K562 treated with DMSO at 1 percent for 4 hours (cell line): ENCODE data around the gene SETDB1. TPM values are rescaled to one million over a fixed set of nuclear protein-coding genes. Genes with fewer than 3 reads are reported as not detected.

Experiments used
- total RNA-seq: library from RNA; unstranded; fragments of 300-600 nt; gene quantifications from 2 replicates; pipeline ENCODE4 v1.2.3, GENCODE V29; 2022; ENCODE audit not compliant: insufficient read depth

Gene SETDB1
- total RNA-seq, result 12.7 and 16.5 TPM in 2 replicates

GRCh38 chr1:150926097-150926741, at the start of gene SETDB1:
TSS of gene SETDB1 (plus strand) at chr1:150926363. CDS start at chr1:150927715, 1,352 bp downstream.

GRCh38 chr1:150887018-150887417, 39.1 kb upstream of the SETDB1 start, which contains the start of gene CTXND2:
TSS of gene CTXND2 (plus strand) at chr1:150887136. CDS start at chr1:150912315, 25,179 bp downstream.

GRCh38 chr1:150974580-150975478, 48.7 kb downstream of the SETDB1 start, which contains the start of gene CERS2:
TSS of gene CERS2 (minus strand) at chr1:150974835. CDS start at chr1:150969090, 5,745 bp downstream.

GRCh38 chr1:150981805-150982712, 55.9 kb downstream of the SETDB1 start, which contains the start of gene ANXA9:
TSS of gene ANXA9 (plus strand) at chr1:150982292. CDS start at chr1:150983106, 814 bp downstream.

GRCh38 chr1:151006327-151007052, 80.3 kb downstream of the SETDB1 start, which contains the start of gene MINDY1:
TSS of gene MINDY1 (minus strand) at chr1:151006902. CDS start at chr1:151002617, 4,285 bp downstream.

GRCh38 chr1:151008244-151009205, 82.4 kb downstream of the SETDB1 start, which contains the start of gene PRUNE1:
TSS of gene PRUNE1 (plus strand) at chr1:151008449. CDS start at chr1:151008633, 184 bp downstream.

Other genes with a start within 250 kb of the SETDB1 start
- 14.2 and 19.6 TPM in 2 replicates for gene GOLPH3L, start 229.2 kb upstream of the SETDB1 start, total RNA-seq
- gene HORMAD1, start 205.5 kb upstream of the SETDB1 start, total RNA-seq, result not detected in 2 replicates
- 16.7 and 27.0 TPM in 2 replicates for gene CTSS, start 160.6 kb upstream of the SETDB1 start, total RNA-seq
- 8.9 and 10.8 TPM in 2 replicates for gene CTSK, start 118.1 kb upstream of the SETDB1 start, total RNA-seq
- 15.9 and 17.5 TPM in 2 replicates for gene ARNT, start 49.8 kb upstream of the SETDB1 start, total RNA-seq
- gene CTXND2, start 39.2 kb upstream of the SETDB1 start, total RNA-seq, result not detected in 2 replicates
- gene CERS2, start 48.5 kb downstream of the SETDB1 start, total RNA-seq, result 178 and 212 TPM in 2 replicates
- 1.9 and 2.9 TPM in 2 replicates for gene ANXA9, start 55.9 kb downstream of the SETDB1 start, total RNA-seq
- 8.5 and 11.2 TPM in 2 replicates for gene MINDY1, start 80.5 kb downstream of the SETDB1 start, total RNA-seq
- gene PRUNE1, start 82.1 kb downstream of the SETDB1 start, total RNA-seq, result 9.7 and 13.9 TPM in 2 replicates
- gene BNIPL, start 110.2 kb downstream of the SETDB1 start, total RNA-seq, result 0.73 and 2.2 TPM in 2 replicates
- 2.8 and 3.7 TPM in 2 replicates for gene C1orf56, start 121.4 kb downstream of the SETDB1 start, total RNA-seq
- 37.7 and 44.2 TPM in 2 replicates for gene CDC42SE1, start 133.3 kb downstream of the SETDB1 start, total RNA-seq
- gene MLLT11, start 134.0 kb downstream of the SETDB1 start, total RNA-seq, result 6.1 TPM in 2 replicates
- gene GABPB2, start 144.4 kb downstream of the SETDB1 start, total RNA-seq, result 3.3 and 5.0 TPM in 2 replicates
- gene SEMA6C, start 220.3 kb downstream of the SETDB1 start, total RNA-seq, result 2.6 and 4.4 TPM in 2 replicates
- gene TNFAIP8L2, start 230.3 kb downstream of the SETDB1 start, total RNA-seq, result not detected in 2 replicates
- gene LYSMD1, start 239.5 kb downstream of the SETDB1 start, total RNA-seq, result 1.6 and 3.4 TPM in 2 replicates
- 37.1 and 44.6 TPM in 2 replicates for gene SCNM1, start 239.8 kb downstream of the SETDB1 start, total RNA-seq
- gene TMOD4, start 249.6 kb downstream of the SETDB1 start, total RNA-seq, result 3.8 TPM in 1 of 2 replicates, not detected in the other